PC-9 (cell line): ENCODE measurements around the gene SPDYC.

ENCODE experiments used
- EZH2 ChIP-seq: fragments of 200-600 bp; sonication (generic); IDR thresholded peaks from 2 replicates; pipeline ENCODE4 v1.8.0; 2017; ENCODE audit warnings: antibody characterized with exemption, low read depth
- TF ChIP-seq, protein P1 (sequence below): fragments of 200-600 bp; sonication (generic); conservative IDR thresholded peaks from 2 replicates; pipeline ENCODE4 v1.6.1; 2017; ENCODE audit warnings: mixed run types, antibody characterized with exemption, mild to moderate bottlenecking, moderate library complexity

DNA sequence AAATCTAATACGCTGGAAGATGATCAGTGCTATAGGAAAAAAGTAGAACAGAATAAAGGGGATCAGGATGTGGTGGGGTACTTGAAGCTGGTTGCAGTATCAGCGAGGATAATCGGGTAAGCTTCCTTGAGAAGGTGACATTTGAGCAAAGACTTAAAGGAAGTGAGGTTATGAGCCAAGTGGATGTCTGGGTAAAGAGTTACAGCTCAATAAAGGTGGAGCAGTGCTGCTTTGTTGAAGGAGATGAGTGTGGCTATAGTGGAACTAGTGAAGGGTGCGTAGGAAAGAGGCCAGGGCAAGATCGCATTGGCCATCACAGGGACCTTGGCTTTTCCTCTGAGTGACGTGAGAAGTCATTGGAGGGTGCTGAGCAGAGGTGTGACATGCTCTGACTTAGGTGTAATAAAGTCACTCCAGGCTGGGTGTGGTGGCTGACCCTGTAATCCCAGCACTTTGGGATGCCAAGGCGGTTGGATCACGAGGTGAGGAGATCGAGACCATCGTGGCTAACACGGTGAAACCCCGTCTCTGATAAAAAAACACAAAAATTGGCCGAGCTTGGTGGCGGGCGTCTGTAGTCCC lies 33.4 kb upstream of the SPDYC start:
- TF ChIP-seq, protein P1, sequence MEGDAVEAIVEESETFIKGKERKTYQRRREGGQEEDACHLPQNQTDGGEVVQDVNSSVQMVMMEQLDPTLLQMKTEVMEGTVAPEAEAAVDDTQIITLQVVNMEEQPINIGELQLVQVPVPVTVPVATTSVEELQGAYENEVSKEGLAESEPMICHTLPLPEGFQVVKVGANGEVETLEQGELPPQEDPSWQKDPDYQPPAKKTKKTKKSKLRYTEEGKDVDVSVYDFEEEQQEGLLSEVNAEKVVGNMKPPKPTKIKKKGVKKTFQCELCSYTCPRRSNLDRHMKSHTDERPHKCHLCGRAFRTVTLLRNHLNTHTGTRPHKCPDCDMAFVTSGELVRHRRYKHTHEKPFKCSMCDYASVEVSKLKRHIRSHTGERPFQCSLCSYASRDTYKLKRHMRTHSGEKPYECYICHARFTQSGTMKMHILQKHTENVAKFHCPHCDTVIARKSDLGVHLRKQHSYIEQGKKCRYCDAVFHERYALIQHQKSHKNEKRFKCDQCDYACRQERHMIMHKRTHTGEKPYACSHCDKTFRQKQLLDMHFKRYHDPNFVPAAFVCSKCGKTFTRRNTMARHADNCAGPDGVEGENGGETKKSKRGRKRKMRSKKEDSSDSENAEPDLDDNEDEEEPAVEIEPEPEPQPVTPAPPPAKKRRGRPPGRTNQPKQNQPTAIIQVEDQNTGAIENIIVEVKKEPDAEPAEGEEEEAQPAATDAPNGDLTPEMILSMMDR = no peak
- no peak for TF ChIP-seq EZH2
